Glutamatergic neuron (in vitro differentiated cells): ENCODE measurements around the gene TACR1. TPM values are rescaled to one million over a fixed set of nuclear protein-coding genes. Genes with fewer than 3 reads are reported as not detected.
A peak's percentile ranks its signal among the peaks of the same experiment; 100 is the strongest.

Experiments used
- DNase-seq: peaks from one replicate; pipeline ENCODE4 v3.0.0; 2022
- H3K27ac Mint-ChIP-seq: one replicate; pipeline ENCODE4 v1.8.0; 2020; ENCODE audit warnings: mild to moderate bottlenecking, mixed read lengths, inconsistent platforms; ENCODE audit not compliant: unreplicated experiment
- H3K27me3 Mint-ChIP-seq: one replicate; pipeline ENCODE4 v1.8.0; 2020; ENCODE audit warnings: mild to moderate bottlenecking, moderate library complexity, mixed read lengths, inconsistent platforms; ENCODE audit not compliant: unreplicated experiment
- H3K36me3 Mint-ChIP-seq: one replicate; pipeline ENCODE4 v1.8.0; 2020; ENCODE audit warnings: mild to moderate bottlenecking, mixed read lengths, inconsistent platforms; ENCODE audit not compliant: unreplicated experiment
- H3K4me1 Mint-ChIP-seq: one replicate; pipeline ENCODE4 v1.8.0; 2020; ENCODE audit warnings: mild to moderate bottlenecking, low read depth, mixed read lengths, inconsistent platforms; ENCODE audit not compliant: unreplicated experiment
- H3K4me3 Mint-ChIP-seq: one replicate; pipeline ENCODE4 v1.8.0; 2020; ENCODE audit warnings: mild to moderate bottlenecking, mixed read lengths, inconsistent platforms; ENCODE audit not compliant: unreplicated experiment
- H3K9me3 Mint-ChIP-seq: one replicate; pipeline ENCODE4 v1.8.0; 2020; ENCODE audit warnings: mild to moderate bottlenecking, moderate library complexity, mixed read lengths, inconsistent platforms; ENCODE audit not compliant: unreplicated experiment
- total RNA-seq: library from RNA; stranded (reverse); fragmentation: NEBNext Ultra II Directional; extraction: Animal tissue kit (Norgen Biotek cat#: 25700); gene quantifications from one replicate; pipeline ENCODE4 v1.2.1, GENCODE V29; 2021; ENCODE audit not compliant: unreplicated experiment
- TF ChIP-seq, protein P1 (sequence below): fragments of 200-600 bp; sonication (generic); IDR thresholded peaks from one replicate; pipeline ENCODE4 v1.5.0; 2021; ENCODE audit not compliant: partially characterized antibody, unreplicated experiment

TACR1 gene
- total RNA-seq, 1 donor from 2014 or later, result 0.17 TPM

GRCh38 chr2:75210409-75210808 is 11.1 kb upstream of the TACR1 start:
- H3K4me1 Mint-ChIP-seq, result peaks cover 4% of the 10 kb centered on the region
- H3K27ac Mint-ChIP-seq, result no peak overlapping the region
- H3K9me3 Mint-ChIP-seq, result no peaks in the 10 kb centered on the region
- H3K36me3 Mint-ChIP-seq, result no peaks in the 10 kb centered on the region
- TF ChIP-seq, protein P1, sequence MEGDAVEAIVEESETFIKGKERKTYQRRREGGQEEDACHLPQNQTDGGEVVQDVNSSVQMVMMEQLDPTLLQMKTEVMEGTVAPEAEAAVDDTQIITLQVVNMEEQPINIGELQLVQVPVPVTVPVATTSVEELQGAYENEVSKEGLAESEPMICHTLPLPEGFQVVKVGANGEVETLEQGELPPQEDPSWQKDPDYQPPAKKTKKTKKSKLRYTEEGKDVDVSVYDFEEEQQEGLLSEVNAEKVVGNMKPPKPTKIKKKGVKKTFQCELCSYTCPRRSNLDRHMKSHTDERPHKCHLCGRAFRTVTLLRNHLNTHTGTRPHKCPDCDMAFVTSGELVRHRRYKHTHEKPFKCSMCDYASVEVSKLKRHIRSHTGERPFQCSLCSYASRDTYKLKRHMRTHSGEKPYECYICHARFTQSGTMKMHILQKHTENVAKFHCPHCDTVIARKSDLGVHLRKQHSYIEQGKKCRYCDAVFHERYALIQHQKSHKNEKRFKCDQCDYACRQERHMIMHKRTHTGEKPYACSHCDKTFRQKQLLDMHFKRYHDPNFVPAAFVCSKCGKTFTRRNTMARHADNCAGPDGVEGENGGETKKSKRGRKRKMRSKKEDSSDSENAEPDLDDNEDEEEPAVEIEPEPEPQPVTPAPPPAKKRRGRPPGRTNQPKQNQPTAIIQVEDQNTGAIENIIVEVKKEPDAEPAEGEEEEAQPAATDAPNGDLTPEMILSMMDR, result no peak
- no peak for DNase-seq
- peaks cover 3% of the 10 kb centered on the region for H3K27me3 Mint-ChIP-seq
- H3K4me3 Mint-ChIP-seq, result no peak overlapping the region

DNA sequence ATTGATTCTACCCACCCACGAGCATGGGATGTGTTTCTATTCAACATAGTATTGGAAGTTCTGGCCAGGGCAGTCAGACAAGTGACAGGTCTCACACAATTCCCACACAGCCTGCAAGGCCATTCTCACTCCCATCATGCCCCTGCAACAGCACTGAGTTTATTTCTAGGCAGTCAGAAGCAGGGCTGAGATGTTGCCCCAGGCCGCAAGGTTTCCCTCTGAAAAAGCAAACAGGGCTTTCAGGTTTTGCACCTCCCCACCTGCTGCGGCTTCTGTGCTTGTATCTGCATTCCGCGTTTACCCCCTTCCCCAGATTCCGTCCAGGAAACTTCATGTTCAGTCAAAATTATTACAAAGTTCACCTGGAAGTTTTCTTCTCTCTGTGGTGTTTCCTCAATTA is 9.4 kb upstream of the TACR1 start:
- H3K4me3 Mint-ChIP-seq, result no peak overlapping the region

GRCh38 chr2:75204833-75205232 is 5.5 kb upstream of the TACR1 start:
- TF ChIP-seq, protein P1, result no peak
- no peak for DNase-seq
- Mint-ChIP-seq H3K27me3 (peaks cover 3% of the 10 kb centered on the region), H3K27ac (no peak overlapping the region), H3K9me3 (no peaks in the 10 kb centered on the region), H3K4me3 (no peak overlapping the region), H3K4me1 (peaks cover 5% of the 10 kb centered on the region), H3K36me3 (no peaks in the 10 kb centered on the region)

More for the DNA sequence above, 9.4 kb upstream of the TACR1 start:
- Mint-ChIP-seq H3K27me3 (peaks cover 3% of the 10 kb centered on the region), H3K27ac (no peak overlapping the region), H3K9me3 (no peaks in the 10 kb centered on the region), H3K36me3 (no peaks in the 10 kb centered on the region), H3K4me1 (peaks cover 3% of the 10 kb centered on the region)
- TF ChIP-seq, protein P1, result no peak
- DNase-seq, result no peak

- Mint-ChIP-seq H3K36me3 (no peaks in the 10 kb centered on the region), H3K9me3 (peaks cover 2% of the 10 kb centered on the region), H3K4me3 (no peak overlapping the region), H3K27me3 (peaks cover 7% of the 10 kb centered on the region), H3K27ac (no peak overlapping the region), H3K4me1 (peaks cover 3% of the 10 kb centered on the region)
- TF ChIP-seq, protein P1, result no peak
- no peak for DNase-seq
Measured at GRCh38 chr2:75202359-75202758, 3.0 kb upstream of the TACR1 start.

DNA sequence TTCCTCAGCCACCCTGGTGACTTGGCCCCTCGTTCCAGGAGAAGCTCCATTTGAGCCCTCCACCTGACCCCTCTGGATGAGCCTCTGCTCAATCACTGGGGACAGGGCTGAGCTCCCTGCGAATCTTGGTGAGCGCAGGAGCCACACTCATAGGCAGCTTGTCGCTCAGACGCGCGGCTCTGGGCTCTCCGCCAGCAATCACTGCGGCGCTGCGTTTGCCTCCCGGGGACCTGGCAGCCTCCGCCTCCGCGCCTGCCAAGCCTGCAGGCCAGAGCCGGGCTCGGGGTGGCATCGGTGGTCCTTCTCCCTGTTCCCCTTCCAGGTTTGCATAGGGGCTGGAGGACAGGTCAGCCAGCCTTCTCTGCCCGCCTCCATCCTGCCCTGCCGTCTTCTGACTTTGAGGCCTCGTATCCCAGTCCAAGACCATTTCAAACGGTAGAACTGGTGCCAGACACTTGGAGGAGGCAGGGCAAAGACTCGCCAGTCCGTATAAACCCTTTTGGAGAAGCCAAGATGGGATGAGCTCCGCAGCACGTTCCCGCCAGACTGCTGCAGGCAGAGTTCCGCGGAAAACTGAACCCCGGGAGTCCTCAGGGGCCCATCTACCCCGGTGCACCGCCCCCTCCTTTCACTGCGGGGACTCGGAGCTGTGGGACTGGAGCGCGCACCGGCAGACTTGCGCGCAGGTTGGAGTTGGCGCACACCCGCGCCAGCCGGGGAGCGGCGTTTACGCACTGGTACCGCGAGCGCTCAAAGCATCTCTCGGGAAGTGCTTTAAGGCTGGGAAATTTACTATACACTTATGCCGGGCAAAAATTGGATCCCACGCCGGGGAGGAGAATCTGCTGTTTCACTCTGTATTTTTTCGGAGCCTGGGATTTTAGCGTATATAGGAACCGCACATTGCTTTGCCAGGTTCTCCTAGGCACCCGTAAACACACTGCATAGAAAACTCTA is 1.1 kb upstream of the TACR1 start:
- TF ChIP-seq, protein P1, result no peak
- peaks cover 8% of the 10 kb centered on the region for H3K27me3 Mint-ChIP-seq
- no peak overlapping the region for H3K27ac Mint-ChIP-seq
- H3K4me1 Mint-ChIP-seq, result peaks cover 3% of the 10 kb centered on the region
- H3K9me3 Mint-ChIP-seq, result peaks cover 2% of the 10 kb centered on the region
- H3K4me3 Mint-ChIP-seq, result peak overlapping the region; percentile 88
- no peaks in the 10 kb centered on the region for H3K36me3 Mint-ChIP-seq
- peak; percentile 72 for DNase-seq
